Neuronal stem cell (in vitro differentiated cells): ENCODE results near the gene COMP.

Experiments
- DNase-seq: peaks from one replicate; pipeline ENCODE4 v3.0.0-alpha.2; 2013; ENCODE audit warnings: low spot score
- H2AFZ ChIP-seq: one replicate; pipeline ENCODE4 v1.6.1; 2013; ENCODE audit warnings: mild to moderate bottlenecking, low read length, inconsistent platforms
- H2AK5ac ChIP-seq: 2 replicates; pipeline ENCODE4 v1.6.1; 2013; ENCODE audit warnings: low read depth, mild to moderate bottlenecking, inconsistent platforms, low read length, moderate library complexity, mixed read lengths
- H2BK120ac ChIP-seq: 2 replicates; pipeline ENCODE4 v1.6.1; 2013; ENCODE audit warnings: low read depth, mild to moderate bottlenecking, inconsistent platforms, low read length, moderate library complexity, mixed read lengths
- H2BK12ac ChIP-seq: one replicate; pipeline ENCODE4 v1.6.1; 2013; ENCODE audit warnings: low read length, inconsistent platforms
- H2BK15ac ChIP-seq: 2 replicates; pipeline ENCODE4 v1.6.1; 2013; ENCODE audit warnings: mild to moderate bottlenecking, low read length, inconsistent platforms, mixed read lengths
- H2BK5ac ChIP-seq: one replicate; pipeline ENCODE4 v1.6.1; 2013; ENCODE audit warnings: inconsistent platforms, mild to moderate bottlenecking, low read length, moderate library complexity
- H3K14ac ChIP-seq: one replicate; pipeline ENCODE4 v1.6.1; 2013; ENCODE audit warnings: low read length, inconsistent platforms
- H3K18ac ChIP-seq: 2 replicates; pipeline ENCODE4 v1.6.1; 2013; ENCODE audit warnings: low read length, inconsistent platforms
- H3K23ac ChIP-seq: 2 replicates; pipeline ENCODE4 v1.6.1; 2013; ENCODE audit warnings: low read depth, mild to moderate bottlenecking, mixed read lengths, low read length, inconsistent platforms; ENCODE audit not compliant: poor library complexity
- H3K27ac ChIP-seq: replicated peaks from 3 replicates; pipeline ENCODE4 v1.5.1; 2013; ENCODE audit warnings: low read length, inconsistent platforms
- H3K27me3 ChIP-seq, 3 experiments: 2 replicates each; pipeline ENCODE4 v1.6.1; 2013; ENCODE audit warnings: low read length in 3 of 3, mild to moderate bottlenecking in 2 of 3, inconsistent platforms in 1 of 3, low read depth in 1 of 3, mixed read lengths in 1 of 3, moderate library complexity in 1 of 3; ENCODE audit not compliant: control insufficient read depth in 3 of 3, insufficient read depth in 3 of 3
- H3K36me3 ChIP-seq, 2 donors: replicated peaks in 1 of 2; 2 replicates each; pipeline ENCODE4 v1.6.1; 2013; ENCODE audit warnings: low read length in 2 of 2; ENCODE audit not compliant: control insufficient read depth in 2 of 2, insufficient read depth in 2 of 2
- H3K4ac ChIP-seq: 2 replicates; pipeline ENCODE4 v1.6.1; 2013; ENCODE audit warnings: inconsistent platforms, mild to moderate bottlenecking, low read length, moderate library complexity
- H3K4me1 ChIP-seq, 2 donors: 1 replicate in 1 of 2; 2 replicates in 1 of 2; pipeline ENCODE4 v1.6.1; 2013; ENCODE audit warnings: low read length in 2 of 2, low read depth in 1 of 2; ENCODE audit not compliant: control insufficient read depth in 2 of 2, insufficient read depth in 1 of 2
- H3K4me2 ChIP-seq: one replicate; pipeline ENCODE4 v1.6.1; 2013; ENCODE audit warnings: mild to moderate bottlenecking, low read length, inconsistent platforms; ENCODE audit not compliant: insufficient read depth, poor library complexity, severe bottlenecking
- H3K4me3 ChIP-seq, 2 donors: 2 replicates each; pipeline ENCODE4 v1.5.1; 2013; ENCODE audit warnings: low read length in 2 of 2, mild to moderate bottlenecking in 2 of 2, inconsistent platforms in 1 of 2, moderate library complexity in 1 of 2
- H3K79me1 ChIP-seq: one replicate; pipeline ENCODE4 v1.6.1; 2013; ENCODE audit warnings: low read depth, mild to moderate bottlenecking, inconsistent platforms, low read length, moderate library complexity
- H3K9ac ChIP-seq: one replicate; pipeline ENCODE4 v1.6.1; 2013; ENCODE audit warnings: mild to moderate bottlenecking, low read depth, low read length, inconsistent platforms; ENCODE audit not compliant: poor library complexity
- H3K9me3 ChIP-seq, 2 donors: replicated peaks in 1 of 2; 2 replicates each; pipeline versions ENCODE3 to v1.6.1; 2013; ENCODE audit warnings: low read length in 2 of 2, mild to moderate bottlenecking in 2 of 2, inconsistent platforms in 1 of 2, low read depth in 1 of 2, mixed read lengths in 1 of 2, moderate library complexity in 1 of 2; ENCODE audit not compliant: control insufficient read depth in 2 of 2, insufficient read depth in 1 of 2
- H4K8ac ChIP-seq: one replicate; pipeline ENCODE4 v1.6.1; 2013; ENCODE audit warnings: low read depth, mild to moderate bottlenecking, inconsistent platforms, low read length, moderate library complexity
- H4K91ac ChIP-seq: one replicate; pipeline ENCODE4 v1.6.1; 2013; ENCODE audit warnings: low read length, low read depth, mild to moderate bottlenecking, inconsistent platforms; ENCODE audit not compliant: poor library complexity
- WGBS, 2 donors: extraction: QIAGEN DNeasy Blood & Tissue Kit; methylation state at CpG; one replicate each; pipeline ENCODE4 v1.1.7; 2013; ENCODE audit warnings: missing lambda C conversion rate in 2 of 2, mixed read lengths in 1 of 2; ENCODE audit not compliant: insufficient read length in 2 of 2, insufficient replicate concordance in 1 of 2; ENCODE audit errors: extremely low coverage in 2 of 2; 5-methylcytosine and 5-hydroxymethylcytosine counted together

The COMP gene

GRCh38 chr19:18751571-18751970 is 39.5 kb downstream of the COMP start:
- no peak overlapping the region for H2BK12ac ChIP-seq
- peaks cover 2% of the 10 kb centered on the region for H3K79me1 ChIP-seq
- peak overlapping the region; percentile 31 for H3K23ac ChIP-seq
- no peak overlapping the region for H2BK15ac ChIP-seq
- no peak overlapping the region for H2AK5ac ChIP-seq
- peak overlapping the region; percentile 24 for H4K91ac ChIP-seq
- WGBS, 2 donors = no CpG with 5 or more reads among the region's 10 CpGs
- H3K4me1 ChIP-seq = peaks cover 10 to 14% of the 10 kb centered on the region in 2 donors
- no peak overlapping the region for H3K27ac ChIP-seq
- H3K27me3 ChIP-seq = no peaks in the 10 kb centered on the region
- no peak overlapping the region for H3K4me2 ChIP-seq
- no peak overlapping the region for H3K9ac ChIP-seq
- H2BK120ac ChIP-seq = no peak overlapping the region
- H3K4me3 ChIP-seq = no peak overlapping the region
- DNase-seq = no peak
- H4K8ac ChIP-seq = no peak overlapping the region
- peaks cover 5 to 27% of the 10 kb centered on the region in 2 donors for H3K36me3 ChIP-seq
- no peak overlapping the region for H3K14ac ChIP-seq
- H2BK5ac ChIP-seq = no peak overlapping the region
- H3K18ac ChIP-seq = peak overlapping the region; percentile 38
- no peak overlapping the region for H2AFZ ChIP-seq
- no peaks in the 10 kb centered on the region for H3K9me3 ChIP-seq
- H3K4ac ChIP-seq = no peak overlapping the region

DNA sequence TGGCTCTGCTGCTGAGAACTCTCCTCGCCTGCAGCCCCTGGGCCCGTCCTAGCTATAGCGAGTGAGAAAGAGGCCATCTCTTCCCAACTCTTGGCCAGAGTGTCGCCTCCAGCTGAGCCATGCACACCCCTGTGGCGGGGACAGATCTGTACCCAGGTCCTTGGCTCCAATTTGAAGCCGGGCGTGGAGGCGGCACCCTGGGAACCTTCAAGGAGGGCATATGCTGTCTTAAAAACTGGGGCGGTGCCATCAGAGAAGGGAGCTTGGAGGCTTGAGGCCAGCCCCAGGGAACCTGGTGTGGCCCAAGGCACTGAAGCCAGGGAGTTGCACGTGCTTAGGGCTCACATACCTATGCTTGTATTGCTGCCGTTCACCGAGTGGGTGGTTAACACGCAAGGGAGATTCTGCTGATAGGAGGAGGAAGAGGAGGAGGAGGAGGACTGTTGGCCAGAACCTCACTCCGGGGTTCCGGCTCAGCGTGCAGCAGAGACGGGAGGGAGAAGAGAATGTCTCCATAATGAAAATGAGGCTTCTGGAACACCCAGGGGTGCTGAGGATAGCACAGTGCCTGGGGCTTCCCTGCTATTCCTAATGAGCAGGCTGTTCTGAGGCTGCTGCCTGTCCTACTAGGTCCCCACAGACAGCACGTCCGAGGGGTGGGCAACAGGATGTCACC is 40.7 kb downstream of the COMP start:
- Histone ChIP-seq H2BK12ac (no peak overlapping the region), H2BK120ac (no peak overlapping the region), H3K9me3 (no peaks in the 10 kb centered on the region), H3K27me3 (no peaks in the 10 kb centered on the region), H4K8ac (peak overlapping the region; percentile 92), H3K18ac (peak overlapping the region; percentile 80), H2AFZ (no peak overlapping the region), H3K4ac (no peak overlapping the region), H3K4me2 (no peak overlapping the region), H2AK5ac (peak overlapping the region; percentile 97), H3K4me1 (peaks cover 12 to 17% of the 10 kb centered on the region in 2 donors), H2BK5ac (peak overlapping the region; percentile 87), H3K27ac (no peak overlapping the region), H3K9ac (no peak overlapping the region), H3K4me3 (no peak overlapping the region), H2BK15ac (peak overlapping the region; percentile 89), H3K23ac (peak overlapping the region; percentile 89), H4K91ac (peak overlapping the region; percentile 9), H3K79me1 (peaks cover 4% of the 10 kb centered on the region), H3K36me3 (peaks cover 5 to 24% of the 10 kb centered on the region in 2 donors), H3K14ac (peak overlapping the region; percentile 56)
- no peak for DNase-seq
- no CpG with 5 or more reads among the region's 19 CpGs for WGBS, 2 donors

DNA sequence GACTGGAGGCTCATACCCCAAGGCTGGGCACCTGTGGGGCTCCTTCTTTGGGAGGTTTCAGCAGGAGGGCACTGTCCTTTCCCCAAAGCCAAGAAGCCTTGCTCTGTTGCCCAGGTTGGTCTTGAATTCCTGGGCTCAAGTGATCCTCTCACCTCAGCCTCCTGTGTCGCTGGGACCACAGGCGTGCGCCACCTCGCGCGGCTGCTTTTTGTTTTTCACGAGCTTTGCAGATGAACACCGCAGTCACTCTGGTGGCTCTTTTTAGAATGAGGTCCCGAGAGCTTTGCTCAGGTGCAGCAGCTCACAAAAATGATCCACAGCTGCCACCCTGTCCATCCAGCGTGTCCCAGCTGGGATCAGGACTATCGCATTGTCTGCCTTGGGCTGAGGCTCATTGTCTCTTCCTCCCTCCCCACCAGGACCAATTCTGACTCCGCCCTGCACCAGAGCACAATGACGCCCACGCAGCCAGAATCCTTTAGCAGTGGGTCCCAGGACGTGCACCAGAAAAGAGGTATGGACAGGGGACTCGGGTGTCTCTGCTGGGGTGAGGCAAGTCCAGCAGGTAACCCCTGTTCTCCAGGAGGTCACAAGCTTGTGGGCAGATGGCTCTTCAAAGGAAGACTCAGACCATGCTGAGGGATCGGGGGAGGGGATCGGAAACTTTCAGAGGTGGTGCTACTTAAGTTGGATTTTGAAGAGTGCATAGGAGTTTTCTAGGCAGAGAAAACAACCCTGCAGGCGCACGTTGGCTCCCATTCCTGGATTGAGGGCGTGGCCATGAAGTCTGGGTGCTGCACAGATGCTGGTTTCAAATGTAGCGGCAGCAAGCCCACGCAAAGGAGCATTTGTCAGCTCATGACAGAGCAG is 41.5 kb downstream of the COMP start:
- DNase-seq = no peak
- Histone ChIP-seq H4K91ac (no peak overlapping the region), H2BK120ac (no peak overlapping the region), H3K27ac (no peak overlapping the region), H3K18ac (peak overlapping the region; percentile 80), H3K4me1 (peaks cover 12 to 17% of the 10 kb centered on the region in 2 donors), H2AFZ (no peak overlapping the region), H3K36me3 (peaks cover 5 to 23% of the 10 kb centered on the region in 2 donors), H3K4ac (no peak overlapping the region), H3K9me3 (no peaks in the 10 kb centered on the region), H4K8ac (no peak overlapping the region), H2AK5ac (peak overlapping the region; percentile 97), H2BK5ac (no peak overlapping the region), H3K79me1 (peaks cover 4% of the 10 kb centered on the region), H2BK12ac (no peak overlapping the region), H3K27me3 (no peaks in the 10 kb centered on the region), H3K4me3 (no peak overlapping the region), H3K14ac (no peak overlapping the region), H2BK15ac (peak overlapping the region; percentile 89), H3K23ac (peak overlapping the region; percentile 2), H3K4me2 (no peak overlapping the region), H3K9ac (peak overlapping the region; percentile 66)
- WGBS, 2 donors = no CpG with 5 or more reads among the region's 23 CpGs
